Pancreas (tissue), 10 donors: ENCODE data around the gene MTHFSD. TPM values are rescaled to one million over a fixed set of nuclear protein-coding genes. Genes with fewer than 3 reads are reported as not detected.

Experiments
- ATAC-seq, 4 donors: fragments of 200-7000 bp; cut with Tn5 transposase; one replicate each; pipeline versions ENCODE4 v1.8.0 to v1.9.1; 2020; ENCODE audit warnings: mild to moderate bottlenecking in 4 of 4, moderate library complexity in 4 of 4
- DNase-seq, 6 donors: peaks; one replicate each; pipeline ENCODE4 v3.0.0-alpha.2; 2020
- FAIRE-seq: peaks from 2 replicates; lab custom pipeline; 2012; peaks lifted over from hg19 to GRCh38; lab: Jason Lieb, UNC
- H3K27ac ChIP-seq, 4 donors: fragments of 200-600 bp; sonication (generic); 1 replicate in 3 of 4; 2 replicates in 1 of 4; pipeline versions ENCODE4 v1.5.0 to v1.8.0; 2020
- H3K27me3 ChIP-seq, 4 donors: fragments of 200-600 bp; one replicate each; pipeline ENCODE4 v1.8.0; 2021
- H3K36me3 ChIP-seq, 3 donors: fragments of 200-600 bp; sonication (generic) in 1 of 3; one replicate each; pipeline versions ENCODE4 v1.5.0 to v1.8.0; 2020 to 2021
- H3K4me1 ChIP-seq, 3 donors: fragments of 200-600 bp; one replicate each; pipeline ENCODE4 v1.8.0; 2021
- H3K4me3 ChIP-seq, 4 donors: fragments of 200-600 bp; sonication (generic) in 2 of 4; one replicate each; pipeline versions ENCODE4 v1.5.0 to v1.8.0; 2020 to 2021
- H3K9me3 ChIP-seq, 4 donors: fragments of 200-600 bp; one replicate each; pipeline ENCODE4 v1.8.0; 2021
- WGBS, 2 donors: extraction: QIAGEN DNeasy Blood & Tissue Kit; methylation state at CpG; one replicate each; pipeline ENCODE4 v1.1.7; 2013; 5-methylcytosine and 5-hydroxymethylcytosine counted together
- intact Hi-C, 3 donors: fragments of 100-400 bp; cut with DNase I; formaldehyde crosslinking; loops; one replicate each; pipeline versions ENCODE4 v1.11.1 to v1.14.2; 2022
- polyA plus RNA-seq, 2 donors: library from polyadenylated mRNA; stranded (reverse); fragments of 200-250 nt; gene quantifications; one replicate each; pipeline ENCODE4 v1.2.3, GENCODE V29; 2013
- total RNA-seq, 6 donors: library from RNA; stranded (reverse); fragmentation: NEBNext Ultra II Directional in 4 of 6; extraction: Animal tissue kit (Norgen Biotek cat#: 25700) in 4 of 6; gene quantifications; one replicate each; pipeline versions ENCODE4 v1.2.1 to v1.2.4, GENCODE V29; 2021 to 2023
- TF ChIP-seq, protein P1 (sequence below), 4 donors: fragments of 200-600 bp; sonication (generic) in 3 of 4; IDR thresholded peaks; one replicate each; pipeline versions ENCODE4 v1.5.0 to v1.8.0; 2021; ENCODE audit warnings: antibody characterized with exemption in 4 of 4
- donor health status: healthy with polysubstance abuse.
- donor health status: DM: no; HTN: no; CAD: no; lungs with moderate emphysema.
- donor health status: DM: no; HTN: no; CAD: no.
- donor health status: control.
- donor health status: control.
- donor health status: Bipolar disorder and iron deficiency.
- donor health status: DM: yes; HTN: yes; CAD: no.
- donor health status: DM: no; HTN: no; CAD: no.
- donor health status: DM: no; HTN: no; CAD: no.
- donor health status: DM: yes; HTN: yes; CAD: no.

The MTHFSD gene
- total and polyA plus RNA-seq, 8 donors: 7.3 to 17.6 (median 10.4) TPM

DNA sequence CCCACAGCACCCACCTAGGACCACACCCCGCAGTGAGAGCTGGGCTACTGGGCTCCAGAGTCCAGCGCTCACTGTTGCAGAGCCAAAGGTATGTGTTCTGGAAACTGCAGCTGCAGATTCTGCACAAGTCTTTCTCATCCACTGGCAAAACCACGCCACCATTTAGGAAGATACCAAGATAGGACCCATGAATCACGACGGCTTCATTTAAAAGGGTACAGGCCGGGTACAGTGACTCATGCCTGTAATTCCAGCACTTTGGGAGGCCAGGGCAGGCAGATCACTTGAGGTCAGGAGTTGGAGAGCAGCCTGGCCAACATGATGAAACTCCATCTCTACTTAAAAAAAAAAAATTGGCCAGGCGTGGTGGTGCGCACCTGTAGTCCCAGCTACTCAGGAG, 25.9 kb downstream of the MTHFSD start:
- DNase-seq: no peak

DNA sequence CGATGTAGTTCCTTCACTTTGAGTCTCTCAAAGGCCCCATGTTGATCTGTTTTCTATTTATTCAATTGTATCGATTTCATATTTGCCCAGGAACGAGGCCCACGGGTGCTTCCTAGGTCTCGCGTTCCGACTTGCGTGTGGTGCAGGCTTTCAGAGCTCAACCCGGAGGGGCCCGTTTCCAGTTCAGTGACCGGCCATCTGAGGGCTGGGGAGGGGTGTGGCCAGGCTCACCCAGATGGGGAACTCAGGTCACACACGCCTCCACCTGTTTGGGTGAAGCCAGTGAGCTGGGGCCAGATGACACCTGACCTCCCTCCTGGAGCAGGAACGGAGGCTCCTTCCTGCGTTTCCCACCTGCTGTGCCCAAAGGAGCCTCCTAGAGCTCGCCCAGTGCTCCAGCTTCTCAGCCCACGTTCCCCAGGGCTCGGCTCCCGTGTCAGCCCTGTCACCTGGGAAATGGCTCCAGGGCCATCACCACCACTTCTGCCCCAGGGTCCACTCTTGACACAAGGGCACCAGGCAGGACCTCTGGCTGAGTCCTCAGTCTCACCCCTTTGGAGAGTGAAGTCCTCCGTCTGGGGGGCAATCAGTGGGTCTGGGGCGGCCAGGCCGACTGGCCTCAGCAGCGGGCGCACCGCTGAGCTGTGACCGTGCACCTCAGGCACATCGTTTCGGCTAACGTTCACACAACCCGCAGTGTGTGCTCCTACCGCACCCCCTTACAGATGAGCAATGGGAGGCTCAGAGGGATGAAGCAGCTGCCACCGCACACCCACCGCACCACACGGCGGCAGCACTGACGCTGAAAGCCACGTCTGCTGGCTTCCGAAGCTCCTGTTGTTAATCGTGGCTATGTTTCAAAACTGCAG, 26.7 kb downstream of the MTHFSD start:
- 94 to 95% methylated on average over 38 of the region's 38 CpGs for WGBS, 2 donors
- no peak for DNase-seq

More for the DNA sequence above, 25.9 kb downstream of the MTHFSD start:
- no peaks in the 10 kb centered on the region for H3K27me3 ChIP-seq
- H3K4me1 ChIP-seq: no peaks in the 10 kb centered on the region
- FAIRE-seq: no peak
- peaks cover 0 to 3% (median 0%) of the 10 kb centered on the region in 3 donors for H3K36me3 ChIP-seq
- no peak for ATAC-seq
- H3K4me3 ChIP-seq: no peak overlapping the region
- intact Hi-C loops: loop anchor here in 1 of 3 donors (10.0 kb wide), 1 partner anchor 64 kb away; no protein-coding TSS in a partner anchor
- no peaks in the 10 kb centered on the region for H3K9me3 ChIP-seq
- no peak overlapping the region for H3K27ac ChIP-seq
- TF ChIP-seq, protein P1, sequence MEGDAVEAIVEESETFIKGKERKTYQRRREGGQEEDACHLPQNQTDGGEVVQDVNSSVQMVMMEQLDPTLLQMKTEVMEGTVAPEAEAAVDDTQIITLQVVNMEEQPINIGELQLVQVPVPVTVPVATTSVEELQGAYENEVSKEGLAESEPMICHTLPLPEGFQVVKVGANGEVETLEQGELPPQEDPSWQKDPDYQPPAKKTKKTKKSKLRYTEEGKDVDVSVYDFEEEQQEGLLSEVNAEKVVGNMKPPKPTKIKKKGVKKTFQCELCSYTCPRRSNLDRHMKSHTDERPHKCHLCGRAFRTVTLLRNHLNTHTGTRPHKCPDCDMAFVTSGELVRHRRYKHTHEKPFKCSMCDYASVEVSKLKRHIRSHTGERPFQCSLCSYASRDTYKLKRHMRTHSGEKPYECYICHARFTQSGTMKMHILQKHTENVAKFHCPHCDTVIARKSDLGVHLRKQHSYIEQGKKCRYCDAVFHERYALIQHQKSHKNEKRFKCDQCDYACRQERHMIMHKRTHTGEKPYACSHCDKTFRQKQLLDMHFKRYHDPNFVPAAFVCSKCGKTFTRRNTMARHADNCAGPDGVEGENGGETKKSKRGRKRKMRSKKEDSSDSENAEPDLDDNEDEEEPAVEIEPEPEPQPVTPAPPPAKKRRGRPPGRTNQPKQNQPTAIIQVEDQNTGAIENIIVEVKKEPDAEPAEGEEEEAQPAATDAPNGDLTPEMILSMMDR (IDR thresholded peaks at IDR 0.05): no peak
- 92 to 96% methylated on average over 7 to 8 of the region's 8 CpGs for WGBS, 2 donors

DNA sequence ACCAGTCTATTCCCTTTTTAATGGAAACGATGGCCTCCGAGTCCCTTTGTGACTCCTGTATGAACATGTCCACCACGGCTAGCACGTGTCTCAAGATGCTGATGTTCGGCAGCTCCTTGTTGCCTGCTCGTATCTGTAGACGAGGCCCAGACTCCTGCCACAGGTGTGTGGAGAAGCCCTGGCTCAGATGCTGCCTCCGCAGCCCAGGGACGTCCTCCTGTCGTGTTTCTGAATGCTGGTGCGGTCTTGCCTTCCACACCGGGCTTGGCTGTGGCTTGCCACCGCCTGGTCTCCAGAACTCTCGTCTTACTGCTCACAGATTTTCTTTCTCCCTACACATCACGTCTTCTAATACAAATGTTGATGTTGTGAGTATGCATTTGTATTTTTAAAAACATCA, 27.7 kb downstream of the MTHFSD start:
- H3K4me1 ChIP-seq: no peaks in the 10 kb centered on the region
- no peak overlapping the region for H3K4me3 ChIP-seq
- intact Hi-C loops: loop anchor here in 1 of 3 donors (10.0 kb wide), 1 partner anchor 63 kb away; no protein-coding TSS in a partner anchor
- H3K36me3 ChIP-seq: no peaks in the 10 kb centered on the region
- no peak for FAIRE-seq
- TF ChIP-seq, protein P1 (IDR thresholded peaks at IDR 0.05): no peak
- no peak overlapping the region for H3K27ac ChIP-seq
- no peaks in the 10 kb centered on the region for H3K9me3 ChIP-seq
- no peak for DNase-seq
- 96 to 97% methylated on average over 15 of the region's 15 CpGs for WGBS, 2 donors
- H3K27me3 ChIP-seq: no peaks in the 10 kb centered on the region
- no peak for ATAC-seq

More for the DNA sequence above, 26.7 kb downstream of the MTHFSD start:
- TF ChIP-seq, protein P1 (IDR thresholded peaks at IDR 0.05): no peak
- intact Hi-C loops: loop anchor here in 1 of 3 donors (10.0 kb wide), 1 partner anchor 63 kb away; no protein-coding TSS in a partner anchor
- Histone ChIP-seq H3K4me1 (no peaks in the 10 kb centered on the region), H3K36me3 (no peaks in the 10 kb centered on the region), H3K27me3 (no peaks in the 10 kb centered on the region), H3K27ac (no peak overlapping the region), H3K4me3 (no peak overlapping the region), H3K9me3 (no peaks in the 10 kb centered on the region)
- FAIRE-seq (no peak), ATAC-seq (no peak)

DNA sequence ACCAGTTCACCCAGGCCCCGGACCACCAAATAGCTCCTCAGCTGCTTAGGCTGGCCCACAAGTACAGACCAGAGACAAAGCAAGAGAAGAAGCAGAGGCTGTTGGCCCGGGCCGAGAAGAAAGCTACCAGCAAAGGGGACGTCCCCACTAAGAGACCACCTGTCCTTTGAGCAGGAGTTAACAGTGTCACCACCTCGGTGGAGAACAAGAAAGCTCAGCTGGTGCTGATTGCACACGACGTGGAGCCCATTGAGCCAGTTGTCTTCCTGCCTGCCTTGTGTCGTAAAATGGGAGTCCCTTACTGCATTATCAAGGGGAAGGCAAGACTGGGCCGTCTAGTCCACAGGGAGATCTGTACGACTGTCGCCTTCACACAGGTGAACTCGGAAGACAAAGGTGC, 29.3 kb downstream of the MTHFSD start:
- DNase-seq: no peak
- no peaks in the 10 kb centered on the region for H3K4me1 ChIP-seq
- WGBS, 2 donors: 73 to 76% methylated on average over 12 of the region's 12 CpGs
- TF ChIP-seq, protein P1 (IDR thresholded peaks at IDR 0.05): no peak
- H3K36me3 ChIP-seq: no peaks in the 10 kb centered on the region
- H3K9me3 ChIP-seq: no peaks in the 10 kb centered on the region
- peaks cover 0 to 5% (median 0%) of the 10 kb centered on the region in 4 donors for H3K27me3 ChIP-seq
- H3K4me3 ChIP-seq: no peak overlapping the region
- intact Hi-C loops: loop anchor here in 1 of 3 donors (10.0 kb wide), 1 partner anchor 61 kb away; no protein-coding TSS in a partner anchor
- H3K27ac ChIP-seq: no peak overlapping the region
- FAIRE-seq: no peak
- no peak for ATAC-seq
